ENCODE measurements around the gene IL17RD.
"Not testable (repeated sequence)": the region's sequence is repeated elsewhere in the genome, so short reads cannot be mapped to it uniquely, and the experiment has no call there.

IL17RD gene

GRCh38 chr3:57087361-57088092 is 77.6 kb downstream of the IL17RD start:
- H3K4me1 ChIP-seq (ENCODE audit: control insufficient read depth in 1 of 2, insufficient read depth in 2 of 2, low read length in 2 of 2): peaks cover 0 to 2% of the 10 kb centered on the region in 2 experiments
- H3K14ac ChIP-seq (ENCODE audit: low read length): no peak overlapping the region
- H3K18ac ChIP-seq (ENCODE audit: low read length): no peak overlapping the region
- no peak overlapping the region for H2BK12ac ChIP-seq (ENCODE audit: low read length)
- no peaks in the 10 kb centered on the region for H3K79me2 ChIP-seq (ENCODE audit: control insufficient read depth, insufficient read depth, low read length, poor library complexity)
- no peak overlapping the region for H4K12ac ChIP-seq (ENCODE audit: low read depth, low read length)
- H3K9me3 ChIP-seq (ENCODE audit: insufficient read depth, low read depth, low read length): no peaks in the 10 kb centered on the region
- H3K23ac ChIP-seq (ENCODE audit: low read length): no peak overlapping the region
- H4K8ac ChIP-seq (ENCODE audit: low read depth, low read length): no peak overlapping the region
- WGBS (ENCODE audit: extremely low coverage, insufficient coverage, insufficient read length): no CpG with 5 or more reads among the region's 1 CpG
- H3K4me3 ChIP-seq (ENCODE audit: low read depth, low read length): no peak overlapping the region
- H4K91ac ChIP-seq (ENCODE audit: low read depth, low read length): no peak overlapping the region
- no peak overlapping the region for H2BK5ac ChIP-seq (ENCODE audit: low read depth, low read length, poor library complexity)
- no peaks in the 10 kb centered on the region for H3K79me1 ChIP-seq (ENCODE audit: low read length)
- no peak overlapping the region for H2AFZ ChIP-seq (ENCODE audit: insufficient read depth, low read length, poor library complexity)
- no peak overlapping the region for H3K4ac ChIP-seq (ENCODE audit: low read depth, low read length)
- no peak for DNase-seq
- H2AK5ac ChIP-seq (ENCODE audit: low read length): no peak overlapping the region
- no peaks in the 10 kb centered on the region for H3K36me3 ChIP-seq (ENCODE audit: control insufficient read depth in 1 of 2, insufficient read depth in 2 of 2, low read length in 2 of 2)
- H3K27ac ChIP-seq (ENCODE audit: low read depth, low read length): no peak overlapping the region
- no peak overlapping the region for H3K4me2 ChIP-seq (ENCODE audit: low read length)
- no peak overlapping the region for H3K9ac ChIP-seq (ENCODE audit: low read length)
- no peaks in the 10 kb centered on the region for H3K27me3 ChIP-seq (ENCODE audit: insufficient read depth, low read length)
- H2BK120ac ChIP-seq (ENCODE audit: insufficient read depth, low read length, poor library complexity): no peak overlapping the region

DNA sequence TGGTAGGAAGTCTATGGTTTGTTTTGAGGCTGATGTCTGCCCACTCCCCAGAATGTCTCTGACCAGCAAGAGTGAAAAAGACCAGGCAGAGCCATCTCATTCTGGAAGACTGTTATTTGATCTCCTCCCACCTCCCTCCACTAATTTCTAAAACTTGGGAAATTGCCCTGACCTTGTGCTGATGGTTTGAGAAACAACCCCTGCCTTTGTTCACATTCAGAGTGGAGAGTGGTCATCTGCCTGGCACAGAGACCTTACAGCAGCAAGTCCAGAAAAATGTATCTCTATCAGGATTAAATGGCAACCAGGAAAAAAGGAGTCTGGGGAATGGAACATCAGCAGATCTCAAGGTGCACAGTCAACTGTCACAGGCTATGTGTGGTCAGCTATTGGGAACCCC is 79.0 kb downstream of the IL17RD start:
- Histone ChIP-seq H3K27me3 (ENCODE audit: insufficient read depth, low read length) (no peaks in the 10 kb centered on the region), H2BK12ac (ENCODE audit: low read length) (no peak overlapping the region), H3K27ac (ENCODE audit: low read depth, low read length) (no peak overlapping the region), H3K4ac (ENCODE audit: low read depth, low read length) (no peak overlapping the region), H3K79me1 (ENCODE audit: low read length) (no peaks in the 10 kb centered on the region), H4K12ac (ENCODE audit: low read depth, low read length) (no peak overlapping the region), H4K8ac (ENCODE audit: low read depth, low read length) (no peak overlapping the region), H2AK5ac (ENCODE audit: low read length) (no peak overlapping the region), H2AFZ (ENCODE audit: insufficient read depth, low read length, poor library complexity) (no peak overlapping the region), H3K23ac (ENCODE audit: low read length) (no peak overlapping the region), H3K18ac (ENCODE audit: low read length) (no peak overlapping the region), H3K4me2 (ENCODE audit: low read length) (no peak overlapping the region), H3K79me2 (ENCODE audit: control insufficient read depth, insufficient read depth, low read length, poor library complexity) (no peaks in the 10 kb centered on the region), H4K91ac (ENCODE audit: low read depth, low read length) (no peak overlapping the region), H3K14ac (ENCODE audit: low read length) (no peak overlapping the region), H3K9me3 (ENCODE audit: insufficient read depth, low read depth, low read length) (no peaks in the 10 kb centered on the region), H2BK120ac (ENCODE audit: insufficient read depth, low read length, poor library complexity) (no peak overlapping the region), H3K4me3 (ENCODE audit: low read depth, low read length) (no peak overlapping the region), H3K4me1 (ENCODE audit: control insufficient read depth in 1 of 2, insufficient read depth in 2 of 2, low read length in 2 of 2) (peaks cover 0 to 2% of the 10 kb centered on the region in 2 experiments), H2BK5ac (ENCODE audit: low read depth, low read length, poor library complexity) (no peak overlapping the region), H3K36me3 (ENCODE audit: control insufficient read depth in 1 of 2, insufficient read depth in 2 of 2, low read length in 2 of 2) (no peaks in the 10 kb centered on the region), H3K9ac (ENCODE audit: low read length) (no peak overlapping the region)
- DNase-seq: no peak

DNA sequence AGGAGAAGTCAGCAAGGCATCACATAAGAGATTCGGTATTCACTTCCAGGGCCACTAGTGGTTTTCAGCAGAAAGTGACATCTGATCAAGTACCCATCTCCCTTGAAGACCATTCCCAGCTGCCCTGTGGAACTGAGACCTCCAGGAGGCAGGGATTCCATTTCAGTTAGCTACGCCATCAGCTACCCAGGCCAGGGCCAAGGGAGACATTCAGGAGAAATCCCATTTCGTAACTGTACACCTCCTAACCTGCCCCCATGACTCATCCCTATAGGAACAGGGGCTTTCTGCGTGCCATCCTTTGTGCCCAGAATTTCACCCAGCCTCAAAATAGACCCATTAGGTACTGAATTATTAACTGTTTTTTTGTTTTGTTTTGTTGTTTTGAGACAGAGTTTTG is 79.9 kb downstream of the IL17RD start:
- H3K4ac ChIP-seq (ENCODE audit: low read depth, low read length): no peak overlapping the region
- H4K91ac ChIP-seq (ENCODE audit: low read depth, low read length): no peak overlapping the region
- no peak overlapping the region for H3K27ac ChIP-seq (ENCODE audit: low read depth, low read length)
- WGBS (ENCODE audit: extremely low coverage, insufficient coverage, insufficient read length): no CpG with 5 or more reads among the region's 4 CpGs
- H3K79me2 ChIP-seq (ENCODE audit: control insufficient read depth, insufficient read depth, low read length, poor library complexity): no peaks in the 10 kb centered on the region
- no peak overlapping the region for H3K4me2 ChIP-seq (ENCODE audit: low read length)
- no peak overlapping the region for H4K8ac ChIP-seq (ENCODE audit: low read depth, low read length)
- no peak overlapping the region for H3K23ac ChIP-seq (ENCODE audit: low read length)
- H4K12ac ChIP-seq (ENCODE audit: low read depth, low read length): no peak overlapping the region
- no peak for DNase-seq
- H2BK5ac ChIP-seq (ENCODE audit: low read depth, low read length, poor library complexity): no peak overlapping the region
- H3K9me3 ChIP-seq (ENCODE audit: insufficient read depth, low read depth, low read length): no peaks in the 10 kb centered on the region
- no peaks in the 10 kb centered on the region for H3K27me3 ChIP-seq (ENCODE audit: insufficient read depth, low read length)
- peaks cover 0 to 2% of the 10 kb centered on the region in 2 experiments for H3K4me1 ChIP-seq (ENCODE audit: control insufficient read depth in 1 of 2, insufficient read depth in 2 of 2, low read length in 2 of 2)
- no peaks in the 10 kb centered on the region for H3K36me3 ChIP-seq (ENCODE audit: control insufficient read depth in 1 of 2, insufficient read depth in 2 of 2, low read length in 2 of 2)
- H2BK120ac ChIP-seq (ENCODE audit: insufficient read depth, low read length, poor library complexity): no peak overlapping the region
- H2AFZ ChIP-seq (ENCODE audit: insufficient read depth, low read length, poor library complexity): no peak overlapping the region
- no peak overlapping the region for H3K18ac ChIP-seq (ENCODE audit: low read length)
- H3K14ac ChIP-seq (ENCODE audit: low read length): no peak overlapping the region
- no peaks in the 10 kb centered on the region for H3K79me1 ChIP-seq (ENCODE audit: low read length)
- H2AK5ac ChIP-seq (ENCODE audit: low read length): no peak overlapping the region
- H3K4me3 ChIP-seq (ENCODE audit: low read depth, low read length): no peak overlapping the region
- H3K9ac ChIP-seq (ENCODE audit: low read length): no peak overlapping the region
- no peak overlapping the region for H2BK12ac ChIP-seq (ENCODE audit: low read length)

DNA sequence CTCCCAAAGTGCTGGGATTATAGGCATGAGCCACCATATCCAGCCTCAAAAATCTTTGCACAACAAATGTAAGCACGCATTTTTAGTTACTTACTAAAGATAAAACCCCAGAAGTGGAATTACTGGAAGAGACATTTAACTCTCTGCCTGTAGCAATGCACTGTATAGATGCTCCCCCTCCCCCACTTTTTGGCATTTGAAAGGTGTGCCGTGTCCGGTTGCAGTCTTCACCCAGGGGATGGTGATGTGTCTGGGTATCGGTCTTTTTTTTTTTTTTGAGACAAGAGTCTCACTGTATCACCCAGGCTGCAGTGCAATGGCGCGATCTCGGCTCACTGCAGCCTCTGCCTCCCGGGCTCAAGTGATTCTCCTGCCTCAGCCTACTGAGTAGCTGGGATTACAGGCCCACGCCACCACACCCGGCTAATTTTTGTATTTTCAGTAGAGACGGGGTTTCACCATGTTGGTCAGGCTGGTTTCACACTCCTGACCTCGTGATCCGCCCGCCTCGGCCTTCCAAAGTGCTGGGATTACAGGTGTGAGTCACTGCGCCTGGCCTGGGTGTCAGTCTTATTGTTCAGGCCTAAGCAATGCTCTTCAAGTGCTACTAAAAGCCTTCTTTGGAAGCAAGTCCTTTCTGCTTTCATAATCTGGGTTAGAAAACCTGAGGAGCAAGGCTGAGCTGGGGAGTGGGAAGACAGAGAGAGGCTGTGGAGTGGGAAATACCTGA is 81.7 kb downstream of the IL17RD start:
- not testable (repeated sequence) for H3K9ac ChIP-seq (ENCODE audit: low read length); H3K79me2 ChIP-seq (ENCODE audit: control insufficient read depth, insufficient read depth, low read length, poor library complexity); H4K8ac ChIP-seq (ENCODE audit: low read depth, low read length); H4K91ac ChIP-seq (ENCODE audit: low read depth, low read length); H3K27me3 ChIP-seq (ENCODE audit: insufficient read depth, low read length); H2BK5ac ChIP-seq (ENCODE audit: low read depth, low read length, poor library complexity); H3K9me3 ChIP-seq (ENCODE audit: insufficient read depth, low read depth, low read length); H3K4me2 ChIP-seq (ENCODE audit: low read length); H2AK5ac ChIP-seq (ENCODE audit: low read length); H3K4ac ChIP-seq (ENCODE audit: low read depth, low read length); H2BK120ac ChIP-seq (ENCODE audit: insufficient read depth, low read length, poor library complexity); H3K27ac ChIP-seq (ENCODE audit: low read depth, low read length); H3K18ac ChIP-seq (ENCODE audit: low read length); H3K4me1 ChIP-seq (ENCODE audit: control insufficient read depth in 1 of 2, insufficient read depth in 2 of 2, low read length in 2 of 2); H3K36me3 ChIP-seq (ENCODE audit: control insufficient read depth in 1 of 2, insufficient read depth in 2 of 2, low read length in 2 of 2); H4K12ac ChIP-seq (ENCODE audit: low read depth, low read length); H3K4me3 ChIP-seq (ENCODE audit: low read depth, low read length); H3K14ac ChIP-seq (ENCODE audit: low read length); H2AFZ ChIP-seq (ENCODE audit: insufficient read depth, low read length, poor library complexity); H3K23ac ChIP-seq (ENCODE audit: low read length); H2BK12ac ChIP-seq (ENCODE audit: low read length); H3K79me1 ChIP-seq (ENCODE audit: low read length)
- peak; percentile 69 to 70 for DNase-seq
- no CpG with 5 or more reads among the region's 16 CpGs for WGBS (ENCODE audit: extremely low coverage, insufficient coverage, insufficient read length)

Measured in trophoblast cell (in vitro differentiated cells and primary cell).